GM18526 (cell line): Measurements from ENCODE around the gene DNAJC5G.

Source experiments
- POLR2A ChIP-seq: IDR thresholded peaks from 3 replicates; pipeline ENCODE4 v1.6.1; 2011; ENCODE audit not compliant: insufficient read length; ENCODE audit errors: extremely low read depth

The DNAJC5G gene

GRCh38 chr2:27294928-27295327 is 19.7 kb downstream of the DNAJC5G start:
- TF ChIP-seq POLR2A: no peak

- no peak for TF ChIP-seq POLR2A
Measured at GRCh38 chr2:27296481-27296880, 21.2 kb downstream of the DNAJC5G start.

GRCh38 chr2:27297195-27297594 is 22.0 kb downstream of the DNAJC5G start:
- TF ChIP-seq POLR2A: no peak

DNA sequence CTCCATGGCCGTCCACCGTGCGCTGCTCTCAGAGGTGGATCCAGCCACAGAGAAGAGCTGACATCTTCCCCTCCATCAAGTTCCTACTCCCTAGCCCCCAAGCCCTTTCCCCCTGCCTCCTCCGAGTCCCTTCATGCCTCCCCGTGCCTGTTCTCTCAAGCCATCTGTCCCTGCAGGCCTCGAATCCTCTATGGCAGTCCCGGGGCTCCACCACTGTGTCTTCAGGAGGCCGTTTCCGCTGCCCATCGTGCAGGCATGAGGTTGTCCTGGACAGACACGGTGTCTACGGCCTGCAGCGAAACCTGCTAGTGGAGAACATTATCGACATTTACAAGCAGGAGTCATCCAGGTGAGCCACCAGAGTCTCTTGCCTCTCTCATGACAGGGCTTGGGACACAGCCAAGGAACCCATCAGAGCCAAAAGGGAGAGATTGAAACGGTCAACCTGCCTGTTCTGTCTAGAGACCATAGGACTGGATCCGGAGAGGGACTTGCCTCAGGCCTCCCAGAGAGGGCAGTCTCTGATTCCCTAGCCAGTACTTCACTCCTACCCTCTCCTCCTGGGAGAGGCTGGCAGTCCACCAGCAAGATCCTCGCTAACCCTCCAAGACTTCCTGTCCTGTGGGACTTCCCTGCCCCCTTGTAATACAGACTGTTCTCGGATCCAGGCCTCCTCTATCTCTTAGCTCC is 23.3 kb downstream of the DNAJC5G start:
- TF ChIP-seq POLR2A: no peak

DNA sequence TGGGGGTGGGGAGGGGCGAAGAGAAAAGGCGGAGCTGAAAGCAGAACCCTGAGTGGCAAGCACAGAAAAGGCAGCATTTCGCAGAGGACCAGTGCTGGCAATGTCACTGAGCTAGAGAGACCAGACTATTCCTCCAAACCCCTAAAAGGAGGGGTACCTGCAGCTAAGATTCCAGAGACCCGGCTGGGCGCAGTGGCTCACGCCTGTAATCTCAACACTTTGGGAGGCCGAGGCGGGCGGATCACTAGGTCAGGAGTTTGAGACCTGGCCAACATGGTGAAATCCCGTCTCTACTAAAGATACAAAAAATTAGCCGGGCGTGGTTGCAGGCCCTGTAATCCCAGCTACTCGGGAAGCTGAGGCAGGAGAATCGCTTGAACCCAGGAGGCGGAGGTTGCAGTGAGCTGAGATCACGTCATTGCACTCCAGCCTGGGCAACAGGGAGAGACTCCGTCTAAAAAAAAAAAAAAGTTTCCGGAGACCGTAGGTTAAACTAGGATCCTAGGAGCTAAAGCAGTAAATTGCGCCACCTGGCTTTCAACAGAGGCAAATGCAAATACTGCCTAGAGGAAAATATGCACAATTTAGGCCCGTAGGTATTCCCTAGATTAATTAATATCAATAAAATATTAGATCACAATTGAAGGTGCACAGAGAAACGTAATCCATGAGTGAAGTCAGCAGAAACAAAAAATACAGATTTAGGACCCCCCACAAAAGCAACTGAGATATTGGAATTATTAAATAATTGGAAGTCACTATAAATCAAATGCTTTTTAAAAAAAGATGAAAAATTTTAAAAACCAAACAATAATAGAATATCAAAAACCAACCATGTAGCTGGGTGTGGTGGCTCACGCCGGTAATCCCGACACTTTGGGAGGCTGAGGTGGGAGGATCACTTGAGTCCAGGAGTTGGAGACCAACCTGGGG is 28.1 kb downstream of the DNAJC5G start:
- TF ChIP-seq POLR2A: no peak

GRCh38 chr2:27304488-27305240 is 29.4 kb downstream of the DNAJC5G start:
- no peak for TF ChIP-seq POLR2A

- no peak for TF ChIP-seq POLR2A
Measured at GRCh38 chr2:27305516-27305915, 30.3 kb downstream of the DNAJC5G start.

- no peak for TF ChIP-seq POLR2A
Measured at GRCh38 chr2:27306136-27306535, 30.9 kb downstream of the DNAJC5G start.

DNA sequence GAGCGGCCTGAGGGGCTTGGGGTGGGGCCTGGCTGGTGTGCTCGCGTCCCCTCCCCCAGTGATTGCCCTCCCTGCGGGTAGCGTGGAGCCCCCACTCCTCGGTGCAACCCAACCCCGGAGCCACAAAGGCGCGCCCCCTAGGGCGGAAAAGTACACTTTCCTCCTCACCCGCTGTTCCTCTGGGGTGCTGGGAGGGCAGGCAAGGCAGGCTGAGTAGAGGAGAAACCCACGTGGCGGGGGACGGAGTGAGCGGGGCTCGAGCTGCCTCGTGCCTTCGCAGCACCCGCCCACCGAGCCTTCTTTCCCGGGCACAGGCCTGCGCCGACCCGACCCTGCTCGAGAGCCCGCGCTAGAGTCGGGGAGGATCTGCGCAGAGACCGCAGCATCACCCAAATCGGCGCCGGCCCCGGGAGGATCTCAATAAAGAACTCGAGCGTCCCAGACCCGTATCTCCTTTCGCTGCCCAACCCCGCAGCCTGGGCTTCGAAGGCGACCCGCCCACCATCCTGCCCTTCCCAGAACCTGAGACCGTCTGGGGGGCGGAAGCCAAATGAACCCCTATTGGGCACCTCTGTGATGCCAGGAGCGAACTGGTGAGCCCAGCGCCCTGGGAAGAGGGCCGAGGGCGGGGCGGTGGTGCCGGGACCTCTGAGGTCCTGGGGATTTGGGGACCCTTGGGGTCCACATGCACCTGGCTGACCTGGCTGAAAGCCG is 31.5 kb downstream of the DNAJC5G start:
- no peak for TF ChIP-seq POLR2A

GRCh38 chr2:27307287-27307544 is 32.0 kb downstream of the DNAJC5G start:
- TF ChIP-seq POLR2A: no peak

DNA sequence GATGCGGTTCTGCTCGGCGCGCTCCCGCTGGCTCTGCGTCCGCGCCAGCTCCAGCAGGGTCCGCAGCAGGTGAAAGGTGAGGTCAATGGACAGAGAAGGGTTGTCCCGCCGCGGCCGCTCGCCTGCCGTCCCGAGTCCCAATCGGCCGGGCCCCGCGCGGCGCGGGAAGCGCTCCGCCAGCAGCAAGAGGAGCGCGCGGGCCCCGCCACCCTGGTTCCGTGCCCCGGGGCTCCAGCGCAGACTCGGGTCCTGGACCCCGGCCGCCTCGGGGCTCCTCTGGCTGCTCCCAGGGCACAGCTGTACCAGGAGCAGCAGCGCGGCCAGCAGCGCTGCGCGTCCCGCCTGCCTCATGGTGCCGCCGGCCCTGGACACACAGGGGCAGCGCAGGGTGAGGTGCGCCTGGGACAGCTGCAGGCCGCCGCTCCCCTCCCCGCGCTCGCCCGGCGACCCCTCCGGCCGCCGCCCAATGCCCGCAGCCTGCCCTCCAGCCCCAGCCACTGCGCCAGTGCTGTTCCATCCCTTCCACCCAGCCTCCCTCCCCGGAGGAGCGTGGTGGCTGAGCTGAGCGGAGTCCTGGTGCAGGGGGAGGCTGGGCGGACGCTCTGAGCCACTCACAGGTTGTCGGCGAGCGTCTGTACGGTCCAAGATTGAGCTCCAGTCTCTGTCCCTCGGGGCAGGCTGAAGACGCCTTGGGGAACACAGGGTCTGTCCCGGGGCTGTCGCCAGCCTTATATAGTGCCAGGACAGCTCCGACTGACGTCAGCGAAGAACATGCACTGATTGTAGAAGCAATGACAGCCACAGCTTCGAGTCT is 32.5 kb downstream of the DNAJC5G start:
- TF ChIP-seq POLR2A: no peak

DNA sequence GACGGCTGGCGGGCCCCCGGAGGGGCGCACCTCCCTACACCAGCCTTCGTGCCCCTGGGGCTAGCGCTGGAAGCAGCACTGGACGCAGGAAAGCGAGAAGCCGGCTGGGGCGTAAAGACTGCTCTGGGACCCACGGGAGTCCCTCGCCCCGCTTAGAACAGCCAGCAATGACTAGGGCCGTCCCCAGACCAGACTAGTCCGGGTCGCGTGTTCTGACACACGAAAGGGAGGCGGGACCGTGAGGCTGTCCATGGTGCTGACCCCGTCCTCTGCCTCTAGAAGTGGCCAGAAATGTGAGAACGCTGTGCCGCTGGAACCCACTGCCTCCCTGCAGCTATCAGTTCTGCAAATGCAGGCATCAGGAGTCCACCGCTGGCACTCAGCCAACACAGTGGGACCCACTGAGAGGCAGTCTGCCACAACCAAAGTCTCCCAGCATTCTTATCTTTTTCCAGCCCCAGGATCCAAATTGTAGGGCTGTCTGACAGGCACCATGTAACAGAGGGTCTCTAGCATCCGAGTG is 33.2 kb downstream of the DNAJC5G start, which contains the start of gene UCN:
TSS of gene UCN (minus strand) at position 87 of the 523 bp plus-strand sequence. CDS start 550 bp downstream, outside the sequence.
- TF ChIP-seq POLR2A: no peak

DNA sequence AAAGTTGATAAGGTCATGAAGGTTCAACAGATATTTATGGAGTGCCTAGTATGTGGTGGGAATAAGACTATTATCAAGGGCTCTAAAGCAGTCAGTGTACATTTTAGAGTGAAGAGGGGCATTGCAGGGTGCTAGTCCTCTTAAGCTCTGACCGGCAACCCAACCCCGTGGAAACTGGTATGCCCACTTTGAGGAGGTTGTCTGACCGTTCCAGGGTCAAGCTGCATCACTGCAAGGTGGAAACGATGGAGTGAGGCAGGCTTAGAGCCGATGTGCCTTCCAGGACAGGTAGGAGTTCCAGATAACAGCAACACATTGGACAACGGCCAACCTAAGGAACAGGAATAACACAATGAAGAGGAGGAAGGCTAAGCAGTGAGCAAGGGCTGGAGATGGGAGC is 34.4 kb downstream of the DNAJC5G start:
- TF ChIP-seq POLR2A: no peak

DNA sequence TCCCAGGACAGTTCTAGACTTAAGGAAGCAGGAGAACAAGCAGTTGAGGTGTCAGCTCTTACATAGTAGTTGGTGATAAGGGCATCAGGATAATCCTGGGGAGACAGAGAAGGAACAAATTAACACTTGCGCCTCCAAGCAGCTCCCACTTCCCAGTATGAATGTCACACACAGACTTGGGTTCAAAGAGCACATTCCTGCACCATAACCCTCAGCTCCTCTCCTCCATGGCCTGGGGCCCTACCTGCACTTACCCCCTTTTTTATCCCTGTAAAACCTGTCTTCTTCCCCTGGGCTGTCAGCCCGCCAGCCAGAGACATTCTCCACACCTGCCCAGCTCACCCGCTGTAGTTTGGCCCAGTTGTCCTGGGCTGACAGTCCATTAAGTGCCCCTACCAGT is 36.9 kb downstream of the DNAJC5G start:
- no peak for TF ChIP-seq POLR2A

- TF ChIP-seq POLR2A: no peak
Measured at GRCh38 chr2:27313882-27314645, 38.8 kb downstream of the DNAJC5G start.
